ENCODE data around the gene PTCHD1. TPM values are rescaled to one million over a fixed set of nuclear protein-coding genes. Genes with fewer than 3 reads are reported as not detected.

Gene PTCHD1
- total RNA-seq, 1 donor from 2014 or later = 0.83 TPM

GRCh38 chrX:23435108-23435507, 100.5 kb downstream of the PTCHD1 start:
- no peak for DNase-seq
- peak in 1 of 2 donors; percentile 26 for ATAC-seq
- no peak for TF ChIP-seq CTCF (IDR thresholded peaks at IDR 0.05)
- Histone ChIP-seq H3K4me3 (no peak overlapping the region), H3K36me3 (no peaks in the 10 kb centered on the region), H3K27ac (no peak overlapping the region), H3K4me1 (no peaks in the 10 kb centered on the region), H3K9me3 (no peaks in the 10 kb centered on the region), H3K27me3 (ENCODE audit: low read depth) (no peaks in the 10 kb centered on the region)
- intact Hi-C loops (cut with DNase I) = no loop called here

DNA sequence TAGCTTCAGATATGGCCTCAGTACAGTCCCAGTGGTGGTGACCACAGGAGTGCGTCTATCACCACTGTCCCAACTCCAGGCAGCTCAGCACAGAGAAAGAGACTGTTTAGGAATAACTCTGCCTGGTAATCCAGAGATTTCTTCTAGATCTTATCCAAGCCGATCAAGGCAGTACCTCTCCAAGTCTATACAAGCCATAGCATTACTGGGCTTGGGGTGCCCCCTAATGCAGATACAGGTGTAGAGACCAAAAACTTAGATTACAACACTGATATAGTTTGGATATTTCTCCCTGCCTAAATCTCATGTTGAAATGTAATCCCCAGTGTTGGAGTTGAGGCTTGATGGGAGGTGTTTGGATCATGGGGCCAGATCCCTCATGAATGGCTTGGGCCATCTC, 100.9 kb downstream of the PTCHD1 start:
- Histone ChIP-seq H3K9me3 (no peaks in the 10 kb centered on the region), H3K36me3 (no peaks in the 10 kb centered on the region), H3K27me3 (ENCODE audit: low read depth) (no peaks in the 10 kb centered on the region), H3K27ac (no peak overlapping the region), H3K4me1 (no peaks in the 10 kb centered on the region), H3K4me3 (no peak overlapping the region)
- TF ChIP-seq CTCF (IDR thresholded peaks at IDR 0.05) = no peak
- intact Hi-C loops (cut with DNase I) = no loop called here
- ATAC-seq = peak in 1 of 2 donors; percentile 12
- no peak for DNase-seq

- no peaks in the 10 kb centered on the region for H3K27me3 ChIP-seq (ENCODE audit: low read depth)
- H3K36me3 ChIP-seq = no peaks in the 10 kb centered on the region
- H3K4me1 ChIP-seq = no peaks in the 10 kb centered on the region
- DNase-seq (no peak), ATAC-seq (no peak)
- intact Hi-C loops (cut with DNase I) = no loop called here
- H3K9me3 ChIP-seq = no peaks in the 10 kb centered on the region
- no peak overlapping the region for H3K27ac ChIP-seq
- no peak overlapping the region for H3K4me3 ChIP-seq
- no peak for TF ChIP-seq CTCF (IDR thresholded peaks at IDR 0.05)
Measured at GRCh38 chrX:23436875-23437274, 102.2 kb downstream of the PTCHD1 start.

DNA sequence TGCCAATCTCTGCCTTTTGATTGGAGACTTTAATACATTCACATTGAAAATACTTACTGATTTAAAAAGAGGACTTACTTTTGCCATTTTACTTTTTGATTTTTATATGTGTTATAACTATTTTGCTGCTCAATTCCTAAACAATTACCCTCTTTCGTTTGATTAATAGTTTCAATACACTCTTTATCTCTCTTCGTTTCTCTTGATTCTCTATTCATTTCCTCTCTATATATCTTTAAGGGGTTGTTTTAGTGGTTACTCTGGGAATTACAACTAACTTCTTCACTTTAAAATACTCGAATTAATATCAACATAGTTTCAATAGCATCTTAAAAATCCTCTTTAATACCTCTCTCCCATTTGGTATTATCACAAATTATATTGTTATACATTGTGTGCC, 116.6 kb downstream of the PTCHD1 start:
- no peak for TF ChIP-seq CTCF (IDR thresholded peaks at IDR 0.05)
- Histone ChIP-seq H3K27me3 (ENCODE audit: low read depth) (no peaks in the 10 kb centered on the region), H3K4me3 (no peak overlapping the region), H3K4me1 (no peaks in the 10 kb centered on the region), H3K36me3 (no peaks in the 10 kb centered on the region), H3K27ac (no peak overlapping the region), H3K9me3 (no peaks in the 10 kb centered on the region)
- DNase-seq = no peak
- ATAC-seq = no peak
- intact Hi-C loops (cut with DNase I) = no loop called here

Data from lower lobe of right lung (tissue), 2 donors.